SK-N-SH treated with all-trans-retinoic acid at 6 μM for 48 hours (cell line): ENCODE measurements around the gene KLF9.

Experiments
- CSDC2 ChIP-seq: fragments of 250-450 bp; sonication (Bioruptor Pico); IDR thresholded peaks from 2 replicates; pipeline ENCODE4 v1.5.0; 2020; ENCODE audit warnings: mild to moderate bottlenecking, moderate library complexity
- GLIS3 ChIP-seq: fragments of 250-450 bp; sonication (Bioruptor Pico); IDR thresholded peaks from 2 replicates; pipeline ENCODE4 v1.5.0; 2020; ENCODE audit warnings: mild to moderate bottlenecking, moderate library complexity
- OSR1 ChIP-seq: fragments of 250-450 bp; sonication (Bioruptor Pico); IDR thresholded peaks from 2 replicates; pipeline ENCODE4 v1.8.0; 2022; ENCODE audit warnings: moderate library complexity, mild to moderate bottlenecking, inconsistent platforms
- RARB ChIP-seq: fragments of 250-450 bp; sonication (Bioruptor Pico); IDR thresholded peaks from 2 replicates; pipeline ENCODE4 v1.8.0; 2021; ENCODE audit warnings: mild to moderate bottlenecking, moderate library complexity
- ZFP30 ChIP-seq: fragments of 450-650 bp; formaldehyde crosslinking; IDR thresholded peaks from 2 replicates; pipeline ENCODE4 v1.5.0; 2022; ENCODE audit warnings: mild to moderate bottlenecking, moderate library complexity
- ZNF70 ChIP-seq: fragments of 450-650 bp; formaldehyde crosslinking; IDR thresholded peaks from 2 replicates; pipeline ENCODE4 v1.5.0; 2020; ENCODE audit warnings: mild to moderate bottlenecking, moderate library complexity
- ZNF8 ChIP-seq: fragments of 450-650 bp; formaldehyde crosslinking; IDR thresholded peaks from 2 replicates; pipeline ENCODE4 v1.5.0; 2020; ENCODE audit warnings: mild to moderate bottlenecking, moderate library complexity
- TF ChIP-seq, protein P1 (sequence below): fragments of 250-450 bp; sonication (Bioruptor Pico); IDR thresholded peaks from 2 replicates; pipeline ENCODE4 v1.8.0; 2020; ENCODE audit warnings: mild to moderate bottlenecking, moderate library complexity, borderline replicate concordance
- TF ChIP-seq, protein P2 (sequence below): fragments of 250-450 bp; sonication (Bioruptor Pico); IDR thresholded peaks from 2 replicates; pipeline ENCODE4 v1.5.0; 2020; ENCODE audit warnings: mild to moderate bottlenecking, moderate library complexity
- TF ChIP-seq, protein P3 (sequence below): fragments of 250-450 bp; sonication (Bioruptor Pico); IDR thresholded peaks from 2 replicates; pipeline ENCODE4 v1.5.1; 2020; ENCODE audit warnings: low read depth, mild to moderate bottlenecking, moderate library complexity

DNA sequence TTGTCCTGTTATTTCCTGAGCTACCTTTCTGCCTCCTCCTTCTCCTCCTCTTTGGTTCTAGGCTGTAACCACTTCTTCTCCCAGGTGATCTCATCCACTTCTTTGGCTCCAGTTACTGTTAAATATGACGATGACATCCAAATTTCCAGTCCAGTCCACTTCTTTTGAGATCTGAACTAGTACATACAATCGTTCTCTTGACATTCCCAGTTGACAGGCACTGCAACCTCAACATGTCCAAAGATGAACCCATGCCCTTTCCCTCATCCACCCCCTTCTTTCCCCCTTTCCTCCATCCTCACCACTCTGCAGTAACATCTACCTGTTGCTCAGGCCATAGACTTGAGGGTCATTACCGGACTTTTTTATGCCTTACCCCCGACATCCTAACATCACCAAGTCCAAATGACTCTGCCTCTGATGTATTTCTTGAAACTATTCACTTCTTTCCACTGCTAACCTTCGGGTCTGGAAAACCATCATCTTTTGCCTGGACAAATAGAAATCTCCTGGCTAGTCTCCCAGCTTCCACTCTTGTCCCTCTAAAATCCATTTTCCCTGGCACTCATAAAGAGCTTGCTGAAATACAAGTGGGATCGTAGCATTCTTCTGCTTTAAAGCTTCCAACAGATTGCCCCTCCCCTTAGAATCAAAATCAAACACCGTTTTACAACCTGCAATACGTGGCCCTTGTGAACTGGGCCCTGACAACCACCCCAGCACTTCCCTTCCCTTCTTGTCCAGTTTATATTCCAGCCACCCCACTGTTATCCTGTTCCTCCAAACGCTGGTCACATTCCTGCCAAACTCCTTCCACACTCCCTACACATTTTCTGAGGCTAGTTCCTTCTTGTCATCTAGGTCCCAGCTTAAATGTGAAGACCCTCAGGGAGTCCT, 31.5 kb downstream of the KLF9 start:
- TF ChIP-seq, protein P1, sequence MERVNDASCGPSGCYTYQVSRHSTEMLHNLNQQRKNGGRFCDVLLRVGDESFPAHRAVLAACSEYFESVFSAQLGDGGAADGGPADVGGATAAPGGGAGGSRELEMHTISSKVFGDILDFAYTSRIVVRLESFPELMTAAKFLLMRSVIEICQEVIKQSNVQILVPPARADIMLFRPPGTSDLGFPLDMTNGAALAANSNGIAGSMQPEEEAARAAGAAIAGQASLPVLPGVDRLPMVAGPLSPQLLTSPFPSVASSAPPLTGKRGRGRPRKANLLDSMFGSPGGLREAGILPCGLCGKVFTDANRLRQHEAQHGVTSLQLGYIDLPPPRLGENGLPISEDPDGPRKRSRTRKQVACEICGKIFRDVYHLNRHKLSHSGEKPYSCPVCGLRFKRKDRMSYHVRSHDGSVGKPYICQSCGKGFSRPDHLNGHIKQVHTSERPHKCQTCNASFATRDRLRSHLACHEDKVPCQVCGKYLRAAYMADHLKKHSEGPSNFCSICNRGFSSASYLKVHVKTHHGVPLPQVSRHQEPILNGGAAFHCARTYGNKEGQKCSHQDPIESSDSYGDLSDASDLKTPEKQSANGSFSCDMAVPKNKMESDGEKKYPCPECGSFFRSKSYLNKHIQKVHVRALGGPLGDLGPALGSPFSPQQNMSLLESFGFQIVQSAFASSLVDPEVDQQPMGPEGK: no peak
- TF ChIP-seq ZFP30 (CRISPR knock-in tag) (no peak), ZNF8 (CRISPR knock-in tag) (no peak), GLIS3 (CRISPR knock-in tag) (no peak), OSR1 (CRISPR knock-in tag) (no peak), ZNF70 (no peak), RARB (CRISPR knock-in tag) (no peak), CSDC2 (CRISPR knock-in tag) (no peak)
- TF ChIP-seq, protein P2, sequence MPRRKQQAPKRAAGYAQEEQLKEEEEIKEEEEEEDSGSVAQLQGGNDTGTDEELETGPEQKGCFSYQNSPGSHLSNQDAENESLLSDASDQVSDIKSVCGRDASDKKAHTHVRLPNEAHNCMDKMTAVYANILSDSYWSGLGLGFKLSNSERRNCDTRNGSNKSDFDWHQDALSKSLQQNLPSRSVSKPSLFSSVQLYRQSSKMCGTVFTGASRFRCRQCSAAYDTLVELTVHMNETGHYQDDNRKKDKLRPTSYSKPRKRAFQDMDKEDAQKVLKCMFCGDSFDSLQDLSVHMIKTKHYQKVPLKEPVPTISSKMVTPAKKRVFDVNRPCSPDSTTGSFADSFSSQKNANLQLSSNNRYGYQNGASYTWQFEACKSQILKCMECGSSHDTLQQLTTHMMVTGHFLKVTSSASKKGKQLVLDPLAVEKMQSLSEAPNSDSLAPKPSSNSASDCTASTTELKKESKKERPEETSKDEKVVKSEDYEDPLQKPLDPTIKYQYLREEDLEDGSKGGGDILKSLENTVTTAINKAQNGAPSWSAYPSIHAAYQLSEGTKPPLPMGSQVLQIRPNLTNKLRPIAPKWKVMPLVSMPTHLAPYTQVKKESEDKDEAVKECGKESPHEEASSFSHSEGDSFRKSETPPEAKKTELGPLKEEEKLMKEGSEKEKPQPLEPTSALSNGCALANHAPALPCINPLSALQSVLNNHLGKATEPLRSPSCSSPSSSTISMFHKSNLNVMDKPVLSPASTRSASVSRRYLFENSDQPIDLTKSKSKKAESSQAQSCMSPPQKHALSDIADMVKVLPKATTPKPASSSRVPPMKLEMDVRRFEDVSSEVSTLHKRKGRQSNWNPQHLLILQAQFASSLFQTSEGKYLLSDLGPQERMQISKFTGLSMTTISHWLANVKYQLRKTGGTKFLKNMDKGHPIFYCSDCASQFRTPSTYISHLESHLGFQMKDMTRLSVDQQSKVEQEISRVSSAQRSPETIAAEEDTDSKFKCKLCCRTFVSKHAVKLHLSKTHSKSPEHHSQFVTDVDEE (CRISPR knock-in tag): no peak
- TF ChIP-seq, protein P3, sequence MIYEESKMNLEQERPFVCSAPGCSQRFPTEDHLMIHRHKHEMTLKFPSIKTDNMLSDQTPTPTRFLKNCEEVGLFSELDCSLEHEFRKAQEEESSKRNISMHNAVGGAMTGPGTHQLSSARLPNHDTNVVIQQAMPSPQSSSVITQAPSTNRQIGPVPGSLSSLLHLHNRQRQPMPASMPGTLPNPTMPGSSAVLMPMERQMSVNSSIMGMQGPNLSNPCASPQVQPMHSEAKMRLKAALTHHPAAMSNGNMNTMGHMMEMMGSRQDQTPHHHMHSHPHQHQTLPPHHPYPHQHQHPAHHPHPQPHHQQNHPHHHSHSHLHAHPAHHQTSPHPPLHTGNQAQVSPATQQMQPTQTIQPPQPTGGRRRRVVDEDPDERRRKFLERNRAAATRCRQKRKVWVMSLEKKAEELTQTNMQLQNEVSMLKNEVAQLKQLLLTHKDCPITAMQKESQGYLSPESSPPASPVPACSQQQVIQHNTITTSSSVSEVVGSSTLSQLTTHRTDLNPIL (CRISPR knock-in tag): no peak
